Measurements from ENCODE around the gene THRB.

Gene THRB

GRCh38 chr3:24514119-24514518 lies 19.5 kb upstream of the THRB start:
- Histone ChIP-seq H3K4me3 (ENCODE audit: insufficient read depth, low read length, poor library complexity, severe bottlenecking) (no peak overlapping the region), H3K36me3 (ENCODE audit: low read length) (no peaks in the 10 kb centered on the region), H3F3A (ENCODE audit: insufficient read depth) (no peaks in the 10 kb centered on the region), H3K4me2 (ENCODE audit: low read depth, low read length, poor library complexity, severe bottlenecking) (no peak overlapping the region), H3K79me2 (ENCODE audit: insufficient read depth, low read length) (no peaks in the 10 kb centered on the region), H3K9ac (ENCODE audit: low read length) (no peak overlapping the region), H3K9me3 (ENCODE audit: insufficient read depth, low read length) (no peaks in the 10 kb centered on the region), H3K27ac (ENCODE audit: low read depth, low read length) (no peak overlapping the region), H3K9me2 (replicated peaks; ENCODE audit: insufficient read depth, low read length) (no peaks in the 10 kb centered on the region), H2AFZ (ENCODE audit: low read depth, low read length, severe bottlenecking) (no peak overlapping the region), H3K27me3 (ENCODE audit: low read length) (no peaks in the 10 kb centered on the region), H4K20me1 (ENCODE audit: low read depth, low read length) (no peaks in the 10 kb centered on the region)
- TF ChIP-seq CTCF (IDR thresholded peaks at IDR 0.05; ENCODE audit: insufficient read depth, low read length, poor library complexity, severe bottlenecking) (no peak), EZH2phosphoT487 (conservative IDR thresholded peaks at IDR 0.05; ENCODE audit: low read length) (no peak)

GRCh38 chr3:24513463-24513862 lies 18.8 kb upstream of the THRB start:
- TF ChIP-seq EZH2phosphoT487 (conservative IDR thresholded peaks at IDR 0.05; ENCODE audit: low read length): no peak
- no peak for TF ChIP-seq CTCF (IDR thresholded peaks at IDR 0.05; ENCODE audit: insufficient read depth, low read length, poor library complexity, severe bottlenecking)
- no peak overlapping the region for H2AFZ ChIP-seq (ENCODE audit: low read depth, low read length, severe bottlenecking)
- H3K4me2 ChIP-seq (ENCODE audit: low read depth, low read length, poor library complexity, severe bottlenecking): no peak overlapping the region
- no peak overlapping the region for H3K27ac ChIP-seq (ENCODE audit: low read depth, low read length)
- H4K20me1 ChIP-seq (ENCODE audit: low read depth, low read length): no peaks in the 10 kb centered on the region
- no peak overlapping the region for H3K9ac ChIP-seq (ENCODE audit: low read length)
- H3K79me2 ChIP-seq (ENCODE audit: insufficient read depth, low read length): no peaks in the 10 kb centered on the region
- no peaks in the 10 kb centered on the region for H3K36me3 ChIP-seq (ENCODE audit: low read length)
- H3K4me3 ChIP-seq (ENCODE audit: insufficient read depth, low read length, poor library complexity, severe bottlenecking): no peak overlapping the region
- no peaks in the 10 kb centered on the region for H3K9me2 ChIP-seq (replicated peaks; ENCODE audit: insufficient read depth, low read length)
- no peaks in the 10 kb centered on the region for H3K27me3 ChIP-seq (ENCODE audit: low read length)
- H3F3A ChIP-seq (ENCODE audit: insufficient read depth): no peaks in the 10 kb centered on the region
- no peaks in the 10 kb centered on the region for H3K9me3 ChIP-seq (ENCODE audit: insufficient read depth, low read length)

GRCh38 chr3:24512564-24513197 lies 18.0 kb upstream of the THRB start:
- H3K9me3 ChIP-seq (ENCODE audit: insufficient read depth, low read length): no peaks in the 10 kb centered on the region
- H3K4me2 ChIP-seq (ENCODE audit: low read depth, low read length, poor library complexity, severe bottlenecking): no peak overlapping the region
- H3K4me3 ChIP-seq (ENCODE audit: insufficient read depth, low read length, poor library complexity, severe bottlenecking): no peak overlapping the region
- no peak overlapping the region for H3K9ac ChIP-seq (ENCODE audit: low read length)
- no peaks in the 10 kb centered on the region for H4K20me1 ChIP-seq (ENCODE audit: low read depth, low read length)
- no peaks in the 10 kb centered on the region for H3K9me2 ChIP-seq (replicated peaks; ENCODE audit: insufficient read depth, low read length)
- no peaks in the 10 kb centered on the region for H3K36me3 ChIP-seq (ENCODE audit: low read length)
- no peaks in the 10 kb centered on the region for H3K27me3 ChIP-seq (ENCODE audit: low read length)
- TF ChIP-seq EZH2phosphoT487 (conservative IDR thresholded peaks at IDR 0.05; ENCODE audit: low read length) (no peak), CTCF (IDR thresholded peaks at IDR 0.05; ENCODE audit: insufficient read depth, low read length, poor library complexity, severe bottlenecking) (no peak)
- H3F3A ChIP-seq (ENCODE audit: insufficient read depth): no peaks in the 10 kb centered on the region
- no peaks in the 10 kb centered on the region for H3K79me2 ChIP-seq (ENCODE audit: insufficient read depth, low read length)
- H3K27ac ChIP-seq (ENCODE audit: low read depth, low read length): no peak overlapping the region
- no peak overlapping the region for H2AFZ ChIP-seq (ENCODE audit: low read depth, low read length, severe bottlenecking)

All from SU-DHL-6 (cell line).